ENCODE results near the gene TMEM123.
"Not testable (repeated sequence)": the region's sequence is repeated elsewhere in the genome, so short reads cannot be mapped to it uniquely, and the experiment has no call there.

TMEM123 gene

GRCh38 chr11:102390667-102391465, 61.7 kb downstream of the TMEM123 start:
- DNase-seq = peak; percentile 58

GRCh38 chr11:102389253-102389652, 63.3 kb downstream of the TMEM123 start:
- DNase-seq = no peak

GRCh38 chr11:102387043-102387781, 65.4 kb downstream of the TMEM123 start:
- no peak for DNase-seq

DNA sequence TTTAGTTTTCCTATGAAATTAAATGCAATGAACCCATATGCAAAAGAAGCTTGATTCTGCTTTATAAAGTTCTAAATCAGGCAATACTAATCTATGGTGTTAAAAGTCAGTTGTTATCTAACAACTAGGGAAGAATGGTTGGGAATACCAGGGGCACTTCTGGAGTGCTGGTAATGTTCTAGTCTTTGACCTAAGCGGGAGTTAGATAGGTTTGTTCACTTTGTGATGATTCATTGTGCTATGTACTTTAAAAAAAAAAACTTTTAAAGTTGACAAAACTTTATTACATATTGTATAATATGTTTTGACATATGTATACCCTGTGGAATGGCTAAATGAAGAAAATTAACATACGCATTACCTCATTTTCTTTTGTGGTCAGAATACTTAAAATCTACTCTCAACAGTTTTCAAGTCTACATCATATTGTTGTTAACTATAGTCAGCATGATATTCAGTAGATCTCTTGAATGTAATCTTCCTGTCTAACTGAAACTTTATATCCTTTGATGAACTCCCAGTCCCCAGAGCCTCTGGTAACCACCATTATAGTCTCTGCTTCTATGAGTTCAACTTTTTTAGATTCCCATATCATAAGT, 66.3 kb downstream of the TMEM123 start:
- no peak for DNase-seq

- no peak for DNase-seq
These were observed 67.2 kb downstream of the TMEM123 start for GRCh38 chr11:102385085-102386007.

- DNase-seq = no peak
These were observed 68.0 kb downstream of the TMEM123 start for GRCh38 chr11:102384419-102385079.

GRCh38 chr11:102383839-102384238, 68.7 kb downstream of the TMEM123 start:
- no peak for DNase-seq

DNA sequence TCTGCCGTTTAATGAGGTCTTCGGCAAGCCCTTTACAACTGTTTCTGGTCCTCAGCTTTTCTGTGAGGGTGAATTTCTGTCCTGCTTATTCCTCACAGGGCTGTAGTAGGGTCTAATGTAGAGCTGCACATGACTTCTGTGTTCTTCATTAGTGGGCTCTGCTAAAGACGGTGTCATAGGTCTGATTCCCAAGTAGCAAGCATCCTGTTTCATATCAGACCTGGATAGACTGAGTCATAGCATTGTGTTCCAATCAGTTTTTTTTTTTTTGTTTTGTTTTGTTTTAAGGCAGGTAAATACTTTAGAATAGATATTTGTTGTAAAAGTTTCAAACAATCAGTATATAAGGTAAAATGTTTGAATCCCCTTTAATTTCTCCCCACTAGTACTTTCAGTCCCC, 70.2 kb downstream of the TMEM123 start:
- no peak for DNase-seq

DNA sequence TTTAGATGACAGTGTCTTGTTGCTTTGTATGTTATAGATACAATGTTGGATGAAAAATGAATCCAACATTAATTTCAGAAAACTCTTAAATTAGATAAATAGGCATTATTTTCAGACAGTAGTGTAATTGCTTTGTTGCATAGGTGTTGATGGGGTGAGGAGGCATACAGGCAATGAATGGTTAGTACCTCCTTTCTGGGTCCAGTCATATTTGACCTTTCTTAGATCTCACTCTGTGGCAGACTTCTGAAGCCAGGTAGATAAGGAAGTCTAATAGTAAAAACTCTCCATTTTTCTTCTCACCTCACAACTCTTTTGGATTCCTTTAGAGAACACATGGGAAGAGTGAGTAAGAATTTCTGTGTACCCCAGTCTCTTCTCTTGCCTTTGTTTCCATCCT, 73.7 kb downstream of the TMEM123 start:
- no peak for DNase-seq

- no peak for DNase-seq
These were observed 74.7 kb downstream of the TMEM123 start for GRCh38 chr11:102377891-102378290.

DNA sequence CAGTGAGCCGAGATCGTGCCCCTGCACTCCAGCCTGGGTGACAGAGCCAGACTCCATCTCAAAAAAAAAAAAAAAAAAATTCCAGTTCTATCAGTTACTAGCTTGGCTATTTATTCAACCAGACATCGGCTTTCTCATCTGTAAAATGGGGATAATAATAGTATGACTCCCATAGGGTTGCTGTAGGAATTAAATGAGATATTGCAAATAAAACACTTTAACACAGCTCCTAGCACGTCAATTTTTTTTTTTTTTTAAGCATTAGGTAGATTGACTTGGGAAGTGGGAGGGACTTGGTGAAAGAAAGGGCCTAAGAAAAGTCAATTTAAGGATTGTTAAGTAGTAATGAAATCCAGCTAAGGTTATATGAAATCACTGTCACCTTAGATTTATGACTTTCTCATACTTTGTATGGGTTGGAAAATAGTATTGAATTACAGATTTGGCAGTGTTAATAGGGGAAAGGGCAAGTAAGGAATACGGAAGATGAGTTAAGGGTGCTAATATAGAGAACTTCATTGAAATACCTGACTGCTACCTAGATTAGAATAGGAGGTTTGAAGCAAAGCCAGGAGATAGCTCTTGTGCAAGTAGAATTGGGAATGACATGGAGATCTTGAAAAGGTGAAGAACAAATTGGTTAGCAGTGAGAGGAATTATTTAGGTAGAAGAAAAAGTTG, 76.7 kb downstream of the TMEM123 start:
- DNase-seq = no peak

DNA sequence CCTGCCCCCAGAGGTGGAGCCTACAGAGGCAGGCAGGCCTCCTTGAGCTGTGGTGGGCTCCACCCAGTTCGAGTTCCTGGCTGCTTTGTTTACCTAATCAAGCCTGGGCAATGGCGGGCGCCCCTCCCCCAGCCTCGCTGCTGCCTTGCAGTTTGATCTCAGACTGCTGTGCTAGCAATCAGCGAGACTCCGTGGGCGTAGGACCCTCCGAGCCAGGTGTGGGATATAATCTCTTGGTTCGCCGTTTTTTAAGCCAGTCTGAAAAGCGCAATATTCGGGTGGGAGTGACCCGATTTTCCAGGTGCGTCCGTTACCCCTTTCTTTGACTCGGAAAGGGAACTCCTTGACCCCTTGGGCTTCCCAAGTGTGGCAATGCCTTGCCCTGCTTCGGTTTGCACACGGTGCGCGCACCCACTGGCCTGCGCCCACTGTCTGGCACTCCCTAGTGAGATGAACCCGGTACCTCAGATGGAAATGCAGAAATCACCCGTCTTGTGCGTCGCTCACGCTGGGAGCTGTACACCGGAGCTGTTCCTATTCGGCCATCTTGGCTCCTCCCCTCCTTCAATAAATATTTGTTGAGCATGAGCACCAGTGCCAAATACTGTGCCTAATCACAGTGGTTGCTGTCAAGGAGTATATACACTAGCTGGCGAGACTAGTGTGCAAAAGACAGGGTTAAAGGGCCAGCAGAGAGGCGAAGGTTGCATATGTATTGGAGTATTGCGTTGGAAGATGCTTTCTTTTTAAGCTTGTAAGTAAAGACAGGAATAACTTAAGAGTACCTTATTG, 77.7 kb downstream of the TMEM123 start:
- DNase-seq = not testable (repeated sequence)

DNA sequence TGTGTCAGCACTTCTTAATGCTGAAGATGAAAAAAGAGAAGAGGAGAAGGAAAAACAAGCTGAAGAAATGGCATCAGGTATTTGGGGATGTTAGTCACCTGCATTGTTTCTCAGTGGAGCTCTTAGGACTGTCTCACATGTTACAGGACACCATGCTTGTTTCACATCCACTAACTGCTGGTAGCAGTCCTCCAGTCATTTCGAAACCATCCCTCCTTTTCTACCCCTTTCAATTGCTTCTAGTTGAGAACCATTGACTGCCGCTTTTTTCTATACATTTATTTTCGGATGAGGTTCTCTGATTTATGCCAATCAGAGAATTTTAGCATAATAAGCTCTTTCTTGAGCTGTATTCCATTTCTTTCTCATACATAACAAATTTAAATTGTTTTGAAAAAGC, 84.1 kb downstream of the TMEM123 start:
- DNase-seq = no peak

DNA sequence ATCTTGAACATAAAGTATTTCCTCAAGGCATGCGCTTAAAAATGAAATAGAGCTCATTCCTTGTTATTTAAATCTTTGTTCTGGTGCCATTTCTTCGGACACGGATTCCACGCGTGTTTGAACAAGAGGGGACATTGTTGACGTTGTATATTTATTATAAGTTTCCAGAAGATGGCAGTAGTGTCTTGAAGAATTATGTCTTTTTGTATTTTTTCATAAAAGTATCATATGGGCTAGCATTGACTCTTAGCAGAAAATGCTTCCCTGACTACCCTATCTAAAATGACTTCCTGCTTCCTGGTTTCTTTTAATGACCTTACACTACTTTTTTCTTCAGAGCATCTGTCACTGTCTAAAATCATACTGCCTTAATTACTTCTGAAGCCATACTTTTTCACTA, 85.2 kb downstream of the TMEM123 start:
- DNase-seq = no peak

- DNase-seq = no peak
These were observed 87.6 kb downstream of the TMEM123 start for GRCh38 chr11:102364991-102365390.

DNA sequence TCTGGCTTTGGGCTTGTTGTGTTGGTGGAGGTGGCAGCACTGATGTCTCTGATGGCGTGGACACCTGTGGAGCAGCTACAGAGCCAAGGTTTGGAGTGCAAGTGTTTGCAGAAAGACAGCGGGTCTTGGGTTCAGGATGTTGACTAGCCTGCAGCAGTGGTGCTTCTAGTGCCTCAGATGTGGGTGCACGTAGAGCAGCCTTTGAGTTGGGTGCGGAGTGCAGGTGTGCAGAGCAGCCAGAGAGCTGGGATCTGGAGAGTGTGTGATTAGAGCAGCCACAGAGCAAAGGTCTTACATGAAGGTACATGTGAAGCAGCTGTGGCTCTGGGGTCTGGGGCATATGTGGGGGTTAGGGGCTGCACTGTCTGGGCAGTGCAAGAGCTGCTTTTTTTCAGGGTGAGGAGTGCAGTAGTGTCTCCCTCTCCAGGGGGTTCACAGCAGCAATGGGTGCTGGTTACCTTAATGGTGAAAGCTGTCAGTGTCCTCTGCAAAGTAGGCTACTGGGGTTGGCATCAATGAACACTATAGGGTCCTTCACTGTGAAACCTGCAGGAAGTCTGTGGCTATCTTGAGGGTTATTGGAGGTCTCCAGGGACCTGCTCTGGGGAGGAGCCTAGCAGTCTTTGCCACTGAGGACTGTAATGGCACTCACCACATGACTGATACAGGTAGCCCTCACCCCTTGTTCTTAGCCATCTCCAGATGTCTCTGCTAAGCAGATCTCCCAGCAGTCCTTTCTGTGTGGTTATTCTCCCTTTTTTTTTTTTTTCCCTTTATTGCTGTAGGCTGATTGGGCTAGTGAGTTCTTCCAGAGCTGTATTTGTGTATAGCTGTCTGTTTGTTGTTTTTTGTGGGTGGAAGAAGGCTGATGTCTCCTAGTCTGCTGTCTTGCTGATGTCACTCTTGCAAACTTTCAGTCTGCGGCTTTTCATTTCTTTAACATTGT, 91.2 kb downstream of the TMEM123 start:
- DNase-seq = no peak

DNA sequence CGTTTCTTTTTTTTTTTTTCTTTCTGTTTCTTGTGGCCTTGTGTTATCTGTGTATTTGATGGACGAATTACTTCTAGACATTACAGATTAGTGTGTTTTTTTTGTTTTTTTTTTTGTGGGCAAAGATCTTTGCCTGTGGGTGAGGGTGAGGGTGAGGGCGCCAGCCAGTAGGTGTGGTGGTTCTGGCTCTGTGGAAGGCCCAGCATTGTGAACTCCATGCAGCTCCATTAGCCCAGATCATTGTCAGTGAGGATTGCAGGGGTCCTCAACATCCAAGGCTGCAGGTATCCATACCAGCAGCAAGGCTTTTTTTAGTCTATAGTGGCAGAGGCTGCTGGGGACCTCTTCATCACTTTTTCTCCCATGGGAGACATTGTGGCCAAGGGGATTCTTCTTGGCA, 91.9 kb downstream of the TMEM123 start:
- no peak for DNase-seq

- DNase-seq = no peak
These were observed 93.2 kb downstream of the TMEM123 start for GRCh38 chr11:102359372-102359771.

DNA sequence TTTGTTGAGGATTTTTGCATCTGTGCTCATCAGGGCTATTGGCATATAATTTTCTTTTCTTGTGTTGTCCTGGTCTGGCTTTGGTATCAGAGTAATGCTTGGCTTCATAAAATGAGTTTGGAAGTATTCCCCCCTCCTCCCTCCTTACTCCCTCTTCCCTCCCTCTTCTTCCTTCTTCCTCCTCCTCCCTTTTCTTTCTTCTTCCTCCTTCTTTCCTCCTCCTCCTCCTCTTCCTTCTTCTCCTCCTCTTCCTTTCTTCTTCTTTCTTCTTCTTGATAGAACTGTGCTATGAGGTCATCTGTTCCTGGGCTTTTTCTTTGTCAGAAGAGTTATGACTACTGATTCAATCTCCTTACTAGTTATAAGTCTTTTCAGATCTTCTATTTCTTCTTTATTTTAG, 95.4 kb downstream of the TMEM123 start:
- no peak for DNase-seq
